ENCODE measurements around the gene CST6. TPM values are rescaled to one million over a fixed set of nuclear protein-coding genes. Genes with fewer than 3 reads are reported as not detected.

Gene CST6
- total and polyA plus RNA-seq, 2 of the 13 experiments (the other 11 are each of a cell fraction or from before 2014, with no cell fraction given): not detected

DNA sequence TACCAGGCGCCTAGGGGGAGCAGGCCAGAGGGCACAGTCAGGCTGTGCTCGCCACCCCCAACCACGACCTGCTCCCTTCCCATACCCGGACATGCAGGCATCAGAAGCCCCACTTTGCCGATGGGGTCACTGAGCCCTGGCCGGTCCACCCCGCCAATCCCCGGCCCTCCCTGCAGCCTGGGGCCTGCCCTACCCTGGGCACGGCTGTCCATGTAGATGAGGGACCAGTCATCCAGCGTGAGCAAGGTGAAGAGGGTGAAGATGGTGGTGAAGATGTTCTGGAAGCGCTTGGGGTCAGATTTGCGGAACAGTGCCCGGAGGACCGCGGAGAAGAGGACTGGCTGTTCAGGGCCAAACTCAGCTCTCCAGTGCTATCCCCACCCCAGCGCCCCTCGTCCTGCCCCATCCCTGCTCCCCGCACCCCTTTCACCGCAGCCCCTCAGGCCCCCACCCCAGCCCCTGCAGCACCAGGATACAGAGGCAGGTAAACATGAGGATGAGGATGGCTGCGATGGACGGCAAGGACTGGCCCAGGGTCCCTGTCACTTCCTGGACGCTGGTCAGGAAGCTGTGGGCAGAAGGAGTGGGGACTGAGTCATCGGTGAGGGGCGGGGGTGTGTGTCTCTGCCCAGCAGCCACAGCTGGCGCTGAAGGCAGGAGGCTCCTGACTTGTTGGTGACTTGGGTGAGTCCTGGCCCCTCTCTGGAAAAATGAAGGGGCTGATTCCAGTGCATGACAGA, 9.0 kb downstream of the CST6 start:
- CTCF ChIA-PET (ENCODE audit: low intra/inter-chr PET ratio, low total read pairs): no interaction called here
- Histone ChIP-seq H3K27ac (ENCODE audit: extremely low read length, insufficient read depth, low read length) (no peak overlapping the region), H3K4me3 (replicated peaks in 1 of 3; ENCODE audit: insufficient read depth in 1 of 3, low read depth in 2 of 3, low read length in 3 of 3) (no peak overlapping the region; a peak in 1 of 6 replicates), H3K27me3 (ENCODE audit: control insufficient read depth in 1 of 2, insufficient read depth in 2 of 2, low read length in 2 of 2) (peaks cover 8 to 36% of the 10 kb centered on the region in 2 experiments; a peak in 3 of 5 replicates), H4K20me1 (ENCODE audit: insufficient read depth, low read length) (no peaks in the 10 kb centered on the region), H3K36me3 (replicated peaks in 1 of 2; ENCODE audit: control insufficient read depth in 1 of 2, insufficient read depth in 2 of 2, low read length in 2 of 2) (no peaks in the 10 kb centered on the region), H3K9me3 (ENCODE audit: low read length) (no peaks in the 10 kb centered on the region), H3K4me2 (ENCODE audit: low read depth, low read length) (no peak overlapping the region), H3K79me2 (ENCODE audit: insufficient read depth, low read length) (no peaks in the 10 kb centered on the region), H3K4me1 (ENCODE audit: insufficient read depth, low read length) (peaks cover 21% of the 10 kb centered on the region), H3K9ac (ENCODE audit: insufficient read depth, low read depth, low read length) (no peak overlapping the region), H2AFZ (ENCODE audit: low read length) (no peak overlapping the region)
- in situ Hi-C loops (cut with HindIII; ENCODE audit: extremely low pct_ligation_motif_present, low pct_unique_long_range_greater_than_20kb): no loop called here
- POLR2A ChIA-PET: interaction anchor here (1.1 to 1.4 kb wide), 2 partner anchors 18 to 32 kb away, joined by 3 to 4 read pairs; partner anchors contain the start of gene SF3B2
- DNase-seq (ENCODE audit: low spot score) (no peak), ATAC-seq (peak; percentile 62), FAIRE-seq (no peak)
- WGBS (ENCODE audit: low lambda C conversion rate): 68% methylated on average over 15 of the region's 25 CpGs
- intact Hi-C loops (cut with micrococcal nuclease; ENCODE audit: unreplicated experiment): no loop called here
- no TSS peak for BruUV-seq (replicated peaks)
- TF ChIP-seq GABPA (IDR thresholded peaks at IDR 0.05; ENCODE audit: low read depth, low read length) (peak; percentile 22; the same call in 1 of the 2 replicates), GABPA (CRISPR knock-in tag; IDR thresholded peaks at IDR 0.05; ENCODE audit: low read depth) (peak; percentile 37), ELF3 (CRISPR knock-in tag; IDR thresholded peaks at IDR 0.05) (peak; percentile 63; the same call in 1 of the 2 replicates), NBN (conservative IDR thresholded peaks at IDR 0.05) (no peak), ZSCAN21 (CRISPR knock-in tag; IDR thresholded peaks at IDR 0.05; ENCODE audit: borderline replicate concordance) (0 out of 2 replicates have a peak, but pooled peaks have one; percentile 24), FOSL2 (CRISPR knock-in tag; IDR thresholded peaks at IDR 0.05) (peak; percentile 92), AGO2 (optimal IDR thresholded peaks at IDR 0.05; ENCODE audit: low read depth, low read length) (no peak), ZNF589 (CRISPR knock-in tag; conservative IDR thresholded peaks at IDR 0.05) (no peak), SALL1 (CRISPR knock-in tag; IDR thresholded peaks at IDR 0.05) (0 out of 2 replicates have a peak, but pooled peaks have one; percentile 21), ETV5 (CRISPR knock-in tag; IDR thresholded peaks at IDR 0.05; ENCODE audit: borderline replicate concordance) (peak; percentile 27; the same call in 1 of the 2 replicates), JUN (CRISPR knock-in tag; IDR thresholded peaks at IDR 0.05) (peak; percentile 40; the same call in 1 of the 2 replicates)
- TF ChIP-seq, protein P1, sequence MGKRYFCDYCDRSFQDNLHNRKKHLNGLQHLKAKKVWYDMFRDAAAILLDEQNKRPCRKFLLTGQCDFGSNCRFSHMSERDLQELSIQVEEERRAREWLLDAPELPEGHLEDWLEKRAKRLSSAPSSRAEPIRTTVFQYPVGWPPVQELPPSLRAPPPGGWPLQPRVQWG (CRISPR knock-in tag; IDR thresholded peaks at IDR 0.05; ENCODE audit: borderline replicate concordance, low read depth): no peak
- TF ChIP-seq, protein P2, sequence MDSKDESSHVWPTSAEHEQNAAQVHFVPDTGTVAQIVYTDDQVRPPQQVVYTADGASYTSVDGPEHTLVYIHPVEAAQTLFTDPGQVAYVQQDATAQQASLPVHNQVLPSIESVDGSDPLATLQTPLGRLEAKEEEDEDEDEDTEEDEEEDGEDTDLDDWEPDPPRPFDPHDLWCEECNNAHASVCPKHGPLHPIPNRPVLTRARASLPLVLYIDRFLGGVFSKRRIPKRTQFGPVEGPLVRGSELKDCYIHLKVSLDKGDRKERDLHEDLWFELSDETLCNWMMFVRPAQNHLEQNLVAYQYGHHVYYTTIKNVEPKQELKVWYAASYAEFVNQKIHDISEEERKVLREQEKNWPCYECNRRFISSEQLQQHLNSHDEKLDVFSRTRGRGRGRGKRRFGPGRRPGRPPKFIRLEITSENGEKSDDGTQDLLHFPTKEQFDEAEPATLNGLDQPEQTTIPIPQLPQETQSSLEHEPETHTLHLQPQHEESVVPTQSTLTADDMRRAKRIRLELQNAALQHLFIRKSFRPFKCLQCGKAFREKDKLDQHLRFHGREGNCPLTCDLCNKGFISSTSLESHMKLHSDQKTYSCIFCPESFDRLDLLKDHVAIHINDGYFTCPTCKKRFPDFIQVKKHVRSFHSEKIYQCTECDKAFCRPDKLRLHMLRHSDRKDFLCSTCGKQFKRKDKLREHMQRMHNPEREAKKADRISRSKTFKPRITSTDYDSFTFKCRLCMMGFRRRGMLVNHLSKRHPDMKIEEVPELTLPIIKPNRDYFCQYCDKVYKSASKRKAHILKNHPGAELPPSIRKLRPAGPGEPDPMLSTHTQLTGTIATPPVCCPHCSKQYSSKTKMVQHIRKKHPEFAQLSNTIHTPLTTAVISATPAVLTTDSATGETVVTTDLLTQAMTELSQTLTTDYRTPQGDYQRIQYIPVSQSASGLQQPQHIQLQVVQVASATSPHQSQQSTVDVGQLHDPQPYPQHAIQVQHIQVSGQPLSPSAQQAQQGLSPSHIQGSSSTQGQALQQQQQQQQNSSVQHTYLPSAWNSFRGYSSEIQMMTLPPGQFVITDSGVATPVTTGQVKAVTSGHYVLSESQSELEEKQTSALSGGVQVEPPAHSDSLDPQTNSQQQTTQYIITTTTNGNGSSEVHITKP (CRISPR knock-in tag; IDR thresholded peaks at IDR 0.05; ENCODE audit: low read depth): peak; percentile 42; the same call in 1 of the 2 replicates
- TF ChIP-seq, protein P3, sequence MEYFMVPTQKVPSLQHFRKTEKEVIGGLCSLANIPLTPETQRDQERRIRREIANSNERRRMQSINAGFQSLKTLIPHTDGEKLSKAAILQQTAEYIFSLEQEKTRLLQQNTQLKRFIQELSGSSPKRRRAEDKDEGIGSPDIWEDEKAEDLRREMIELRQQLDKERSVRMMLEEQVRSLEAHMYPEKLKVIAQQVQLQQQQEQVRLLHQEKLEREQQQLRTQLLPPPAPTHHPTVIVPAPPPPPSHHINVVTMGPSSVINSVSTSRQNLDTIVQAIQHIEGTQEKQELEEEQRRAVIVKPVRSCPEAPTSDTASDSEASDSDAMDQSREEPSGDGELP (IDR thresholded peaks at IDR 0.05; ENCODE audit: borderline replicate concordance, low read depth): peak; percentile 22; the same call in 1 of the 2 replicates
- TF ChIP-seq, protein P4, sequence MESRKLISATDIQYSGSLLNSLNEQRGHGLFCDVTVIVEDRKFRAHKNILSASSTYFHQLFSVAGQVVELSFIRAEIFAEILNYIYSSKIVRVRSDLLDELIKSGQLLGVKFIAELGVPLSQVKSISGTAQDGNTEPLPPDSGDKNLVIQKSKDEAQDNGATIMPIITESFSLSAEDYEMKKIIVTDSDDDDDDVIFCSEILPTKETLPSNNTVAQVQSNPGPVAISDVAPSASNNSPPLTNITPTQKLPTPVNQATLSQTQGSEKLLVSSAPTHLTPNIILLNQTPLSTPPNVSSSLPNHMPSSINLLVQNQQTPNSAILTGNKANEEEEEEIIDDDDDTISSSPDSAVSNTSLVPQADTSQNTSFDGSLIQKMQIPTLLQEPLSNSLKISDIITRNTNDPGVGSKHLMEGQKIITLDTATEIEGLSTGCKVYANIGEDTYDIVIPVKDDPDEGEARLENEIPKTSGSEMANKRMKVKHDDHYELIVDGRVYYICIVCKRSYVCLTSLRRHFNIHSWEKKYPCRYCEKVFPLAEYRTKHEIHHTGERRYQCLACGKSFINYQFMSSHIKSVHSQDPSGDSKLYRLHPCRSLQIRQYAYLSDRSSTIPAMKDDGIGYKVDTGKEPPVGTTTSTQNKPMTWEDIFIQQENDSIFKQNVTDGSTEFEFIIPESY (CRISPR knock-in tag; IDR thresholded peaks at IDR 0.05): peak; percentile 57; the same call in 1 of the 2 replicates
- TF ChIP-seq, protein P5, sequence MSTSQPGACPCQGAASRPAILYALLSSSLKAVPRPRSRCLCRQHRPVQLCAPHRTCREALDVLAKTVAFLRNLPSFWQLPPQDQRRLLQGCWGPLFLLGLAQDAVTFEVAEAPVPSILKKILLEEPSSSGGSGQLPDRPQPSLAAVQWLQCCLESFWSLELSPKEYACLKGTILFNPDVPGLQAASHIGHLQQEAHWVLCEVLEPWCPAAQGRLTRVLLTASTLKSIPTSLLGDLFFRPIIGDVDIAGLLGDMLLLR (CRISPR knock-in tag; IDR thresholded peaks at IDR 0.05): no peak

Measured in HepG2 (cell line).